Mesenchymal stem cell (in vitro differentiated cells and primary cell): ENCODE measurements around the gene TNFRSF11A.

Experiments
- DNase-seq: peaks from one replicate; pipeline ENCODE4 v3.0.0-alpha.2; 2013
- H2AFZ ChIP-seq: one replicate; pipeline ENCODE4 v1.6.1; 2013; ENCODE audit warnings: low read depth, mild to moderate bottlenecking, control low read depth, inconsistent platforms, low read length, moderate library complexity
- H2AK5ac ChIP-seq: 2 replicates; pipeline ENCODE4 v1.6.1; 2013; ENCODE audit warnings: low read length, moderate library complexity, mild to moderate bottlenecking, inconsistent platforms; ENCODE audit not compliant: severe bottlenecking
- H2BK120ac ChIP-seq: one replicate; pipeline ENCODE4 v1.6.1; 2013; ENCODE audit warnings: low read depth, mild to moderate bottlenecking, inconsistent platforms, low read length, moderate library complexity
- H2BK12ac ChIP-seq, 2 experiments: one replicate each; pipeline ENCODE4 v1.6.1; 2013; ENCODE audit warnings: inconsistent platforms in 2 of 2, low read length in 2 of 2, mild to moderate bottlenecking in 2 of 2, moderate library complexity in 2 of 2, control low read depth in 1 of 2
- H2BK15ac ChIP-seq: one replicate; pipeline ENCODE4 v1.6.1; 2013; ENCODE audit warnings: mild to moderate bottlenecking, low read depth, inconsistent platforms; ENCODE audit not compliant: poor library complexity, severe bottlenecking
- H2BK5ac ChIP-seq: 2 replicates; pipeline ENCODE4 v1.6.1; 2013; ENCODE audit warnings: low read depth, mild to moderate bottlenecking, low read length, control low read depth, inconsistent platforms; ENCODE audit not compliant: poor library complexity, severe bottlenecking
- H3K14ac ChIP-seq, 2 experiments: one replicate each; pipeline ENCODE4 v1.6.1; 2013; ENCODE audit warnings: inconsistent platforms in 2 of 2, low read length in 2 of 2, control low read depth in 1 of 2, mild to moderate bottlenecking in 1 of 2, moderate library complexity in 1 of 2
- H3K18ac ChIP-seq, 2 experiments: one replicate each; pipeline ENCODE4 v1.6.1; 2013; ENCODE audit warnings: inconsistent platforms in 2 of 2, low read length in 2 of 2, control low read depth in 1 of 2, low read depth in 1 of 2, mild to moderate bottlenecking in 1 of 2
- H3K23ac ChIP-seq, 2 experiments: one replicate each; pipeline ENCODE4 v1.6.1; 2013; ENCODE audit warnings: inconsistent platforms in 2 of 2, low read length in 2 of 2, mild to moderate bottlenecking in 2 of 2, moderate library complexity in 2 of 2, control low read depth in 1 of 2
- H3K27ac ChIP-seq: 2 replicates; pipeline ENCODE4 v1.5.1; 2013; ENCODE audit warnings: mild to moderate bottlenecking, moderate library complexity, low read length, control low read depth, inconsistent platforms; ENCODE audit not compliant: poor library complexity, severe bottlenecking
- H3K27me3 ChIP-seq, 2 experiments: 2 replicates each; pipeline versions ENCODE4 v1.6.1 to v1.7.0; 2013; ENCODE audit warnings: low read length in 2 of 2, mild to moderate bottlenecking in 2 of 2, moderate library complexity in 2 of 2, control low read depth in 1 of 2, inconsistent platforms in 1 of 2; ENCODE audit not compliant: control insufficient read depth in 1 of 2, insufficient read depth in 1 of 2
- H3K36me3 ChIP-seq, 2 experiments: 2 replicates each; pipeline versions ENCODE4 v1.6.1 to v1.7.0; 2013; ENCODE audit warnings: low read length in 2 of 2, control low read depth in 1 of 2, inconsistent platforms in 1 of 2, low read depth in 1 of 2, mild to moderate bottlenecking in 1 of 2; ENCODE audit not compliant: insufficient read depth in 2 of 2, control insufficient read depth in 1 of 2
- H3K4ac ChIP-seq, 2 experiments: one replicate each; pipeline ENCODE4 v1.6.1; 2013; ENCODE audit warnings: inconsistent platforms in 2 of 2, low read length in 2 of 2, mild to moderate bottlenecking in 2 of 2, moderate library complexity in 2 of 2, control low read depth in 1 of 2, low read depth in 1 of 2
- H3K4me1 ChIP-seq: 2 replicates; pipeline ENCODE4 v1.6.1; 2013; ENCODE audit warnings: low read depth, low read length, control low read depth; ENCODE audit not compliant: control insufficient read depth, insufficient read depth
- H3K4me2 ChIP-seq: 2 replicates; pipeline ENCODE4 v1.6.1; 2013; ENCODE audit warnings: low read length, mild to moderate bottlenecking, inconsistent platforms; ENCODE audit not compliant: poor library complexity, severe bottlenecking
- H3K4me3 ChIP-seq, 2 experiments: 2 replicates each; pipeline versions ENCODE4 v1.5.1 to v1.7.0; 2013; ENCODE audit warnings: low read length in 2 of 2, mild to moderate bottlenecking in 2 of 2, control low read depth in 1 of 2, low read depth in 1 of 2; ENCODE audit not compliant: insufficient read depth in 1 of 2
- H3K79me1 ChIP-seq: replicated peaks from 2 replicates; pipeline ENCODE4 v1.6.1; 2013; ENCODE audit warnings: mild to moderate bottlenecking, control low read depth, low read length, inconsistent platforms; ENCODE audit not compliant: poor library complexity, severe bottlenecking
- H3K9ac ChIP-seq: 2 replicates; pipeline ENCODE4 v1.7.0; 2013; ENCODE audit warnings: mild to moderate bottlenecking, low read length, moderate library complexity
- H3K9me3 ChIP-seq: 2 replicates; pipeline ENCODE4 v1.7.0; 2013; ENCODE audit warnings: mild to moderate bottlenecking, low read length; ENCODE audit not compliant: control insufficient read depth
- H4K8ac ChIP-seq: one replicate; pipeline ENCODE4 v1.6.1; 2013; ENCODE audit warnings: inconsistent platforms, mild to moderate bottlenecking, low read length, moderate library complexity
- H4K91ac ChIP-seq: one replicate; pipeline ENCODE4 v1.6.1; 2013; ENCODE audit warnings: mild to moderate bottlenecking, low read length, inconsistent platforms
- WGBS: methylation state at CpG from one replicate; pipeline ENCODE4 v1.1.7; 2013; ENCODE audit warnings: mixed read lengths; 5-methylcytosine and 5-hydroxymethylcytosine counted together

The TNFRSF11A gene

DNA sequence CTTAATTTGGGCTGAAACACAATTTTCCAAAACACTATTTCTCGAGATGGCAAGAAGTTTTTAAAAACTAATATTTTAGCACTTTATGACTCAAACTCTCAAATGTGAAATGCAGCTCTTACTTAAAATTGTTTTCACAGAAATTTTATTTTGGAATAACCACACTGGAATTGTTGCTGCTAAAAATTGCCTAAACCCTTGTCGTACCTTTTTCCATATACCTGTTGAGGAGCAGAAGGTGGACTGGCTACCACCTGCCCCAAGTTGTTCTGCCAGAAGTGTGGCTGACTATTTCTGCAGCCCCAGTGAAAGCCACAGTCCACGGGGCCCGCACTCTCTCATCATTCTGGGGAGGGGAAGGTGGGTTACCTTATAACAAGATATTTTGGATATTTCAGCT lies 23.4 kb downstream of the TNFRSF11A start:
- no peak overlapping the region for H3K23ac ChIP-seq
- H3K27me3 ChIP-seq, result peaks cover 15 to 24% of the 10 kb centered on the region in 2 experiments
- no peaks in the 10 kb centered on the region for H3K36me3 ChIP-seq
- H3K4ac ChIP-seq, result no peak overlapping the region
- H3K4me3 ChIP-seq, result peak overlapping the region in 1 of 2 experiments; percentile 36
- no peak overlapping the region for H4K8ac ChIP-seq
- no peak overlapping the region for H3K9ac ChIP-seq
- no peak overlapping the region for H3K18ac ChIP-seq
- no peak overlapping the region for H2AK5ac ChIP-seq
- no peak overlapping the region for H2BK12ac ChIP-seq
- no peak for DNase-seq
- no peak overlapping the region for H3K14ac ChIP-seq
- no peak overlapping the region for H3K4me2 ChIP-seq
- H2BK15ac ChIP-seq, result no peak overlapping the region
- H3K79me1 ChIP-seq, result no peaks in the 10 kb centered on the region
- H4K91ac ChIP-seq, result no peak overlapping the region
- no peak overlapping the region for H3K27ac ChIP-seq
- H2AFZ ChIP-seq, result no peak overlapping the region
- no peak overlapping the region for H2BK120ac ChIP-seq
- 90% methylated on average over 2 of the region's 4 CpGs for WGBS
- no peaks in the 10 kb centered on the region for H3K9me3 ChIP-seq
- no peaks in the 10 kb centered on the region for H3K4me1 ChIP-seq
- no peak overlapping the region for H2BK5ac ChIP-seq

DNA sequence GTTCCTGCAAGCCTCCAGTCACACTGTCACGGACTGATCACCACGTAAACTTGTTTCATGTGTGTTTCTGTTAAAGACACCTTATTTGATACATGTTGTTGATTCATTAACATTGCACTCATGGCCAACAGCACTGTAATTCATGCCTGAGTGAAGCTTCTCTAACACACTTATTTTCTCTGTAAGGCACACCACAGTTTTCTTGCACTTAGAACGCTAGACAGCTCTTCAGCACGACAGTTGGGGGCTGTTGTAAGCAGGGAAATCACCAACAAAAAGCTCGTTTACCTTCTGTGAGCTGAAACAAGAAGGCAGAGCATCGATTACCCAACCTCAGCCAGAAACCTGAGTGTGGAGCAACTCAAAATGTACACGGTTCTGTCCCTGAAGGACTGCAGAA lies 28.1 kb downstream of the TNFRSF11A start:
- Histone ChIP-seq H2AFZ (no peak overlapping the region), H3K14ac (no peak overlapping the region), H2BK120ac (no peak overlapping the region)

DNA sequence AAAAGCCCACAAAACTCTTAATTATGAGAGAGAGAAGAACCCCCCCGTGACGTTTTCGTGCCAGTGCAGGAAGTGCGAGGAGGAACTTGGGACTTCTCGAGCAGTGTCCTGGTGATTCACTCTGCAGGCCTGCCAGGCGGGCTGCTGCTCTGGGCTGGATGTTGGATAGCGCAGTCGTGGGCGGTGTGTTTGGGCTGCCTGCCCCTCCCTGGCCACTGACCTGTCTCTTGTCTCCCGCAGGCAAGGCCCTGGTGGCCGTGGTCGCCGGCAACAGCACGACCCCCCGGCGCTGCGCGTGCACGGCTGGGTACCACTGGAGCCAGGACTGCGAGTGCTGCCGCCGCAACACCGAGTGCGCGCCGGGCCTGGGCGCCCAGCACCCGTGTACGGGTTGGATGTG lies 29.0 kb downstream of the TNFRSF11A start:
- H3K4me3 ChIP-seq, result no peak overlapping the region
- DNase-seq, result no peak
- H4K91ac ChIP-seq, result no peak overlapping the region
- no peak overlapping the region for H3K4me2 ChIP-seq
- H3K9me3 ChIP-seq, result no peaks in the 10 kb centered on the region
- no peak overlapping the region for H3K9ac ChIP-seq
- no peak overlapping the region for H2BK12ac ChIP-seq
- H4K8ac ChIP-seq, result no peak overlapping the region
- no peaks in the 10 kb centered on the region for H3K79me1 ChIP-seq
- H2BK120ac ChIP-seq, result no peak overlapping the region
- H2AK5ac ChIP-seq, result no peak overlapping the region
- no peak overlapping the region for H2BK15ac ChIP-seq
- H3K27me3 ChIP-seq, result no peaks in the 10 kb centered on the region
- no peak overlapping the region for H3K18ac ChIP-seq
- H2BK5ac ChIP-seq, result no peak overlapping the region
- no peak overlapping the region for H3K23ac ChIP-seq
- H3K4ac ChIP-seq, result no peak overlapping the region
- 92% methylated on average over 29 of the region's 29 CpGs for WGBS
- no peak overlapping the region for H3K14ac ChIP-seq
- no peaks in the 10 kb centered on the region for H3K4me1 ChIP-seq
- no peak overlapping the region for H2AFZ ChIP-seq
- H3K36me3 ChIP-seq, result no peaks in the 10 kb centered on the region
- no peak overlapping the region for H3K27ac ChIP-seq

More for the DNA sequence above, 28.1 kb downstream of the TNFRSF11A start:
- no peak overlapping the region for H4K91ac ChIP-seq
- no peaks in the 10 kb centered on the region for H3K36me3 ChIP-seq
- WGBS, result 79% methylated on average over 5 of the region's 7 CpGs
- no peak overlapping the region for H2BK12ac ChIP-seq
- H4K8ac ChIP-seq, result no peak overlapping the region
- H3K9me3 ChIP-seq, result no peaks in the 10 kb centered on the region
- no peak overlapping the region for H3K4ac ChIP-seq
- H2BK15ac ChIP-seq, result no peak overlapping the region
- H3K9ac ChIP-seq, result no peak overlapping the region
- H3K27ac ChIP-seq, result no peak overlapping the region
- H3K18ac ChIP-seq, result no peak overlapping the region
- no peak overlapping the region for H3K4me2 ChIP-seq
- no peaks in the 10 kb centered on the region for H3K27me3 ChIP-seq
- H3K4me3 ChIP-seq, result no peak overlapping the region
- H2AK5ac ChIP-seq, result no peak overlapping the region
- H2BK5ac ChIP-seq, result no peak overlapping the region
- H3K4me1 ChIP-seq, result no peaks in the 10 kb centered on the region
- no peak for DNase-seq
- H3K79me1 ChIP-seq, result no peaks in the 10 kb centered on the region
- H3K23ac ChIP-seq, result no peak overlapping the region

DNA sequence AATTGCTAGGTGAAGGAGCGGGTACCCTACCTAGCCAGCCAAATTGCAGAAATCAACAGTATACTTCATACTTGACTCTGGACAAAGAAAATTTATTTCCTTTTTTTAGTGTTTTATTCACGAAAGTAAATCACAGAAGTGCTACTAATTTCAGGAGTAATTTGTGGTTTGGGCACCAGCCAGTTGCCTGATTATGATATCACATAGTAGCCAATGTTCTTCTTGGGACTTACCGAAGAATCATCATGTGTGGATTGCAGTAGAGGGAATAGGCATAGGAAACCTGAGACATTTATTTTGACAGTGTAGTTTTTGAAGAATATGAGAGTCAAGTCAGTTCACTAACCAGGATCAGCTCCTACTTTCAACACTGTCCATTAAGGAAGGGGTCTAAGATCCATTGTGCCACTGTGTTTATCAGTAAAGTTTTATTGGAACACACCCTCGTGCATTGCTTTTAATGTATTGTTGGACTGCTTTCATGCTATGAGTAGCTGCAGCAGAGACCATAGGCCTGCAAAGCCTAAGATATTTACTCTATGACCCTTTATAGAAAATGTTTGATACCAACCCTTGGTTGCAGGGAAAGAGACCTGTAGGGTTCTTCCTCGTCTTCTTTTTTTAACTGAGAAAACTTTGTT lies 32.1 kb downstream of the TNFRSF11A start:
- Histone ChIP-seq H3K79me1 (no peaks in the 10 kb centered on the region), H2BK15ac (no peak overlapping the region), H3K9me3 (no peaks in the 10 kb centered on the region), H3K4me1 (no peaks in the 10 kb centered on the region), H2BK120ac (no peak overlapping the region), H3K14ac (no peak overlapping the region), H3K4me2 (no peak overlapping the region), H4K8ac (no peak overlapping the region), H4K91ac (no peak overlapping the region), H3K23ac (no peak overlapping the region), H2BK5ac (no peak overlapping the region), H3K18ac (no peak overlapping the region), H2BK12ac (no peak overlapping the region), H3K36me3 (no peaks in the 10 kb centered on the region), H3K4me3 (no peak overlapping the region), H3K27me3 (peaks cover 0 to 7% of the 10 kb centered on the region in 2 experiments), H3K27ac (no peak overlapping the region), H2AFZ (no peak overlapping the region), H2AK5ac (no peak overlapping the region), H3K4ac (no peak overlapping the region), H3K9ac (no peak overlapping the region)
- 86% methylated on average over 4 of the region's 5 CpGs for WGBS
- DNase-seq, result no peak
